ENCODE data around the gene RS1. TPM values are rescaled to one million over a fixed set of nuclear protein-coding genes. Genes with fewer than 3 reads are reported as not detected.

Gene RS1
- total and polyA plus RNA-seq, 9 of the 15 experiments (the other 6 are each of a cell fraction or from before 2014, with no cell fraction given): not detected

GRCh38 chrX:18594079-18594478, 77.8 kb downstream of the RS1 start:
- no TSS peak for BruUV-seq (replicated peaks)
- in situ Hi-C loops (cut with MboI): no loop called here
- Histone ChIP-seq H3K9ac (ENCODE audit: insufficient read depth in 1 of 2, low read depth in 2 of 2, low read length in 2 of 2) (no peak overlapping the region), H3K4me3 (no peak overlapping the region), H3K9me3 (replicated peaks; ENCODE audit: control insufficient read depth, insufficient read depth, low read depth, low read length) (no peaks in the 10 kb centered on the region), H2AFZ (ENCODE audit: low read depth, low read length) (no peak overlapping the region), H3K4me1 (replicated peaks in 1 of 2; ENCODE audit: control insufficient read depth in 2 of 2, insufficient read depth in 2 of 2, low read length in 2 of 2) (no peaks in the 10 kb centered on the region), H3K79me2 (ENCODE audit: control insufficient read depth, insufficient read depth, low read length) (no peaks in the 10 kb centered on the region), H3K9me1 (ENCODE audit: control insufficient read depth, insufficient read depth, low read length) (no peaks in the 10 kb centered on the region), H3K27ac (ENCODE audit: extremely low read depth, low read depth, low read length) (no peak overlapping the region), H3K36me3 (ENCODE audit: control insufficient read depth, insufficient read depth, low read length) (no peaks in the 10 kb centered on the region), H4K20me1 (replicated peaks; ENCODE audit: control insufficient read depth, insufficient read depth, low read length) (no peaks in the 10 kb centered on the region), H3K4me2 (ENCODE audit: insufficient read depth, low read length) (no peak overlapping the region), H3K27me3 (ENCODE audit: control insufficient read depth in 2 of 2, insufficient read depth in 2 of 2, low read length in 2 of 2) (no peaks in the 10 kb centered on the region)
- ATAC-seq (no peak), FAIRE-seq (no peak), DNase-seq (ENCODE audit: extremely low read depth in 1 of 4, low spot score in 3 of 4) (no peak)
- intact Hi-C loops (cut with micrococcal nuclease): no loop called here
- ChIA-PET CTCF (ENCODE audit: low intra/inter-chr PET ratio) (no interaction called here), POLR2A (no interaction called here)
- TF ChIP-seq NR2C2 (CRISPR knock-in tag; IDR thresholded peaks at IDR 0.05) (no peak), NR2C2 (tag; IDR thresholded peaks at IDR 0.05) (no peak), ZNF395 (CRISPR knock-in tag; IDR thresholded peaks at IDR 0.05) (no peak), RHOXF2B (CRISPR knock-in tag; conservative IDR thresholded peaks at IDR 0.05) (no peak), NCOR1 (IDR thresholded peaks at IDR 0.05) (no peak)
- WGBS (ENCODE audit: insufficient coverage, low coverage, missing lambda C conversion rate): 4% methylated on average over 2 of the region's 2 CpGs

GRCh38 chrX:18591834-18592233, 80.1 kb downstream of the RS1 start:
- 0% methylated on average over 1 of the region's 2 CpGs for WGBS (ENCODE audit: insufficient coverage, low coverage, missing lambda C conversion rate)
- BruUV-seq (replicated peaks): no TSS peak
- H3K36me3 ChIP-seq (ENCODE audit: control insufficient read depth, insufficient read depth, low read length): no peaks in the 10 kb centered on the region
- in situ Hi-C loops (cut with MboI): no loop called here
- H3K4me1 ChIP-seq (replicated peaks in 1 of 2; ENCODE audit: control insufficient read depth in 2 of 2, insufficient read depth in 2 of 2, low read length in 2 of 2): no peaks in the 10 kb centered on the region
- H4K20me1 ChIP-seq (replicated peaks; ENCODE audit: control insufficient read depth, insufficient read depth, low read length): no peaks in the 10 kb centered on the region
- no peak for ATAC-seq
- H2AFZ ChIP-seq (ENCODE audit: low read depth, low read length): no peak overlapping the region
- no peak overlapping the region for H3K4me3 ChIP-seq
- FAIRE-seq: no peak
- ChIA-PET CTCF (ENCODE audit: low intra/inter-chr PET ratio) (no interaction called here), POLR2A (no interaction called here)
- no peak overlapping the region for H3K4me2 ChIP-seq (ENCODE audit: insufficient read depth, low read length)
- H3K9me1 ChIP-seq (ENCODE audit: control insufficient read depth, insufficient read depth, low read length): no peaks in the 10 kb centered on the region
- no peak overlapping the region for H3K27ac ChIP-seq (ENCODE audit: extremely low read depth, low read depth, low read length)
- H3K9me3 ChIP-seq (replicated peaks; ENCODE audit: control insufficient read depth, insufficient read depth, low read depth, low read length): no peaks in the 10 kb centered on the region
- TF ChIP-seq RBFOX2 (IDR thresholded peaks at IDR 0.05; ENCODE audit: low read depth, low read length): no peak
- no peak for TF ChIP-seq KHSRP (IDR thresholded peaks at IDR 0.05)
- TF ChIP-seq POLR2B (IDR thresholded peaks at IDR 0.05; ENCODE audit: low read depth, partially characterized antibody): no peak
- TF ChIP-seq TRIM24 (IDR thresholded peaks at IDR 0.05): no peak
- no peak for TF ChIP-seq MTA1 (IDR thresholded peaks at IDR 0.05; ENCODE audit: borderline replicate concordance)
- no peak for TF ChIP-seq ZNF184 (CRISPR knock-in tag; IDR thresholded peaks at IDR 0.05)
- TF ChIP-seq ZBTB34 (CRISPR knock-in tag; IDR thresholded peaks at IDR 0.05): no peak
- H3K9ac ChIP-seq (ENCODE audit: insufficient read depth in 1 of 2, low read depth in 2 of 2, low read length in 2 of 2): no peak overlapping the region
- H3K79me2 ChIP-seq (ENCODE audit: control insufficient read depth, insufficient read depth, low read length): no peaks in the 10 kb centered on the region
- intact Hi-C loops (cut with micrococcal nuclease): no loop called here
- DNase-seq (ENCODE audit: extremely low read depth in 1 of 4, low spot score in 3 of 4): no peak
- H3K27me3 ChIP-seq (ENCODE audit: control insufficient read depth in 2 of 2, insufficient read depth in 2 of 2, low read length in 2 of 2): no peaks in the 10 kb centered on the region

All from K562 (cell line).